ENCODE data around the gene TINAGL1. TPM values are rescaled to one million over a fixed set of nuclear protein-coding genes. Genes with fewer than 3 reads are reported as not detected.

TINAGL1 gene
- total and polyA plus RNA-seq, 10 of the 15 experiments (the other 5 are each of a cell fraction or from before 2014, with no cell fraction given) = 0.20 to 0.49 (median 0.23) TPM; not detected in 7

GRCh38 chr1:31569596-31570173, 6.6 kb upstream of the TINAGL1 start:
- 41% methylated on average over 13 of the region's 13 CpGs for WGBS (ENCODE audit: insufficient coverage, insufficient replicate concordance, low lambda C conversion rate, missing lambda C conversion rate)
- Histone ChIP-seq H3K27ac (ENCODE audit: control insufficient read depth, insufficient read depth) (no peak overlapping the region), H3K4me1 (ENCODE audit: control insufficient read depth, insufficient read depth, low read length) (no peaks in the 10 kb centered on the region; the same call in 1 of the 2 replicates), H3K4me2 (ENCODE audit: control insufficient read depth, insufficient read depth) (no peak overlapping the region), H4K20me1 (ENCODE audit: control insufficient read depth, insufficient read depth) (no peaks in the 10 kb centered on the region), H3K79me2 (ENCODE audit: control insufficient read depth, insufficient read depth, low read length) (no peaks in the 10 kb centered on the region), H2AFZ (ENCODE audit: control insufficient read depth, low read depth, low read length) (no peak overlapping the region), H3K4me3 (no peak overlapping the region), H3K9me3 (replicated peaks; ENCODE audit: control insufficient read depth, insufficient read depth, low read length) (no peaks in the 10 kb centered on the region), H3K36me3 (ENCODE audit: control insufficient read depth in 2 of 2, insufficient read depth in 2 of 2, low read length in 1 of 2) (no peaks in the 10 kb centered on the region), H3K9ac (ENCODE audit: control insufficient read depth, insufficient read depth, low read length) (no peak overlapping the region), H3K27me3 (replicated peaks in 1 of 2; ENCODE audit: control insufficient read depth in 2 of 2, insufficient read depth in 2 of 2, low read length in 1 of 2) (no peaks in the 10 kb centered on the region)
- BruUV-seq (replicated peaks) = no TSS peak
- ChIA-PET CTCF (interaction anchor here (0.9 to 7.3 kb wide), 11 partner anchors 20 to 175 kb away, joined by 3 to 61 read pairs (median 4); partner anchors contain the start of gene HCRTR1), POLR2A (no interaction called here), SMC1A (ENCODE audit: uncharacterized antibody, unreplicated experiment) (interaction anchor here (1.1 to 1.5 kb wide), 4 partner anchors 21 to 97 kb away, joined by 3 to 5 read pairs (median 4); partner anchors contain the start of gene HCRTR1), RAD21 (ENCODE audit: unreplicated experiment) (interaction anchor here (1.1 to 2.1 kb wide), 5 partner anchors 9 to 219 kb away, joined by 3 to 5 read pairs (median 4); no protein-coding TSS in a partner anchor)
- in situ Hi-C loops (cut with MboI) (no loop called here), intact Hi-C loops (cut with micrococcal nuclease; ENCODE audit: unreplicated experiment) (no loop called here)
- ATAC-seq (no peak), FAIRE-seq (no peak), DNase-seq (ENCODE audit: low read depth, low spot score) (no peak)
- TF ChIP-seq RAD21 (IDR thresholded peaks at IDR 0.05; ENCODE audit: insufficient read depth, low read depth, low read length) = no peak
- no peak for TF ChIP-seq CBX5 (IDR thresholded peaks at IDR 0.05; ENCODE audit: low read depth)
- no peak for TF ChIP-seq HDGF (IDR thresholded peaks at IDR 0.05)
- no peak for TF ChIP-seq BACH1 (IDR thresholded peaks at IDR 0.05; ENCODE audit: borderline replicate concordance)
- no peak for TF ChIP-seq SREBF2 (IDR thresholded peaks at IDR 0.05; ENCODE audit: low read length)
- TF ChIP-seq ZNF384 (IDR thresholded peaks at IDR 0.05; ENCODE audit: borderline replicate concordance, low read depth, low read length) = no peak
- TF ChIP-seq YBX1 (IDR thresholded peaks at IDR 0.05) = no peak
- TF ChIP-seq SMARCA5 (IDR thresholded peaks at IDR 0.05) = no peak
- no peak for TF ChIP-seq MYC (IDR thresholded peaks at IDR 0.05; ENCODE audit: insufficient read depth, insufficient read length, insufficient replicate concordance, low read length, severe bottlenecking)

Measured in GM12878 (cell line).